NT2/D1 (cell line): Measurements from ENCODE around the gene AIF1L.
"Not testable (repeated sequence)": the region's sequence is repeated elsewhere in the genome, so short reads cannot be mapped to it uniquely, and the experiment has no call there.

Experiments used
- DNase-seq: peaks from one replicate; pipeline ENCODE4 v3.0.0-alpha.2; 2011; ENCODE audit warnings: low read depth, low spot score
- H3K27me3 ChIP-seq: 2 replicates; pipeline ENCODE4 v1.6.0; 2011; ENCODE audit warnings: mild to moderate bottlenecking; ENCODE audit not compliant: insufficient read length, insufficient read depth
- H3K36me3 ChIP-seq: 2 replicates; pipeline ENCODE4 v1.6.1; 2011; ENCODE audit warnings: mild to moderate bottlenecking, low read length, mixed read lengths; ENCODE audit not compliant: insufficient read depth, insufficient read length
- H3K4me1 ChIP-seq: 2 replicates; pipeline ENCODE4 v1.5.1; 2011; ENCODE audit not compliant: insufficient read depth, insufficient read length
- H3K4me3 ChIP-seq: 2 replicates; pipeline ENCODE4 v1.5.1; 2011; ENCODE audit warnings: low read depth; ENCODE audit not compliant: insufficient read length
- H3K9ac ChIP-seq: 2 replicates; pipeline ENCODE4 v1.6.0; 2011; ENCODE audit warnings: low read depth; ENCODE audit not compliant: insufficient read length
- H3K9me3 ChIP-seq: 2 replicates; pipeline ENCODE4 v1.5.1; 2011; ENCODE audit warnings: mild to moderate bottlenecking, low read length; ENCODE audit not compliant: insufficient read depth
- SUZ12 ChIP-seq: IDR thresholded peaks from 2 replicates; pipeline ENCODE4 v1.6.1; 2011; ENCODE audit not compliant: insufficient read length, insufficient read depth; ENCODE audit errors: extremely low read depth
- YY1 ChIP-seq: IDR thresholded peaks from 2 replicates; pipeline ENCODE4 v1.6.1; 2011; ENCODE audit not compliant: insufficient read length, insufficient read depth
- ZNF274 ChIP-seq: IDR thresholded peaks from 2 replicates; pipeline ENCODE4 v1.6.1; 2011; ENCODE audit warnings: mild to moderate bottlenecking, low read depth, low read length

AIF1L gene

GRCh38 chr9:131111854-131112311 is 15.6 kb downstream of the AIF1L start:
- H3K36me3 ChIP-seq = peaks cover 42% of the 10 kb centered on the region
- H3K4me3 ChIP-seq = no peak overlapping the region
- no peaks in the 10 kb centered on the region for H3K27me3 ChIP-seq
- H3K4me1 ChIP-seq = peaks cover 19% of the 10 kb centered on the region
- no peak for TF ChIP-seq ZNF274
- TF ChIP-seq YY1 = no peak
- TF ChIP-seq SUZ12 = no peak
- peak overlapping the region; percentile 82 for H3K9ac ChIP-seq
- DNase-seq = no peak
- no peaks in the 10 kb centered on the region for H3K9me3 ChIP-seq

- Histone ChIP-seq H3K27me3 (no peaks in the 10 kb centered on the region), H3K4me1 (peaks cover 17% of the 10 kb centered on the region), H3K9ac (peak overlapping the region; percentile 82), H3K9me3 (no peaks in the 10 kb centered on the region), H3K4me3 (no peak overlapping the region), H3K36me3 (peaks cover 43% of the 10 kb centered on the region)
- DNase-seq = no peak
- no peak for TF ChIP-seq SUZ12
- no peak for TF ChIP-seq YY1
- no peak for TF ChIP-seq ZNF274
These were observed 16.2 kb downstream of the AIF1L start for GRCh38 chr9:131112374-131113154.

- Histone ChIP-seq H3K36me3 (peaks cover 42% of the 10 kb centered on the region), H3K9me3 (no peaks in the 10 kb centered on the region), H3K4me1 (peaks cover 17% of the 10 kb centered on the region), H3K4me3 (no peak overlapping the region), H3K27me3 (no peaks in the 10 kb centered on the region), H3K9ac (no peak overlapping the region)
- TF ChIP-seq YY1 = no peak
- no peak for TF ChIP-seq ZNF274
- TF ChIP-seq SUZ12 = no peak
- no peak for DNase-seq
These were observed 17.3 kb downstream of the AIF1L start for GRCh38 chr9:131113655-131114054.

GRCh38 chr9:131114084-131114535 is 17.8 kb downstream of the AIF1L start:
- no peaks in the 10 kb centered on the region for H3K27me3 ChIP-seq
- H3K9ac ChIP-seq = no peak overlapping the region
- H3K4me3 ChIP-seq = no peak overlapping the region
- no peaks in the 10 kb centered on the region for H3K9me3 ChIP-seq
- no peak for TF ChIP-seq YY1
- TF ChIP-seq ZNF274 = no peak
- no peak for TF ChIP-seq SUZ12
- peaks cover 17% of the 10 kb centered on the region for H3K4me1 ChIP-seq
- peaks cover 45% of the 10 kb centered on the region for H3K36me3 ChIP-seq
- DNase-seq = no peak

- H3K9ac ChIP-seq, H3K9me3 ChIP-seq, DNase-seq, H3K27me3 ChIP-seq, H3K4me3 ChIP-seq: not testable (repeated sequence)
- peaks cover 17% of the 10 kb centered on the region for H3K4me1 ChIP-seq
- peaks cover 53% of the 10 kb centered on the region for H3K36me3 ChIP-seq
These were observed 19.0 kb downstream of the AIF1L start for GRCh38 chr9:131115360-131115742.

GRCh38 chr9:131116281-131117120 is 20.2 kb downstream of the AIF1L start:
- Histone ChIP-seq H3K9ac (peak overlapping the region; percentile 18), H3K9me3 (no peaks in the 10 kb centered on the region), H3K4me3 (no peak overlapping the region), H3K4me1 (peaks cover 13% of the 10 kb centered on the region), H3K27me3 (no peaks in the 10 kb centered on the region), H3K36me3 (peaks cover 64% of the 10 kb centered on the region)
- no peak for DNase-seq
- TF ChIP-seq ZNF274 (no peak), SUZ12 (no peak), YY1 (no peak)

- TF ChIP-seq ZNF274 (no peak), SUZ12 (no peak), YY1 (no peak)
- H3K9ac ChIP-seq = peak overlapping the region; percentile 7
- peaks cover 8% of the 10 kb centered on the region for H3K4me1 ChIP-seq
- no peaks in the 10 kb centered on the region for H3K9me3 ChIP-seq
- peaks cover 69% of the 10 kb centered on the region for H3K36me3 ChIP-seq
- no peak for DNase-seq
- H3K27me3 ChIP-seq = no peaks in the 10 kb centered on the region
- no peak overlapping the region for H3K4me3 ChIP-seq
These were observed 20.9 kb downstream of the AIF1L start for GRCh38 chr9:131117121-131117761.
